GM21367 (cell line): ENCODE results near the gene ICAM5.

Experiments used
- ATAC-seq: cut with Tn5 transposase; IDR thresholded peaks from one replicate; pipeline ENCODE4 v1.9.1; 2021; ENCODE audit not compliant: unreplicated experiment

Gene ICAM5

GRCh38 chr19:10291554-10292205 is 1.9 kb downstream of the ICAM5 start:
- ATAC-seq: no peak

GRCh38 chr19:10292206-10292788 is 2.5 kb downstream of the ICAM5 start:
- no peak for ATAC-seq

- ATAC-seq: no peak
Observed at GRCh38 chr19:10292789-10293636, 3.3 kb downstream of the ICAM5 start.

GRCh38 chr19:10293637-10294367 is 4.0 kb downstream of the ICAM5 start:
- no peak for ATAC-seq

GRCh38 chr19:10294368-10294697 is 4.6 kb downstream of the ICAM5 start:
- no peak for ATAC-seq

GRCh38 chr19:10295305-10295846 is 5.6 kb downstream of the ICAM5 start:
- no peak for ATAC-seq

GRCh38 chr19:10295847-10296591 is 6.3 kb downstream of the ICAM5 start:
- ATAC-seq: no peak

GRCh38 chr19:10299545-10300458 is 10.1 kb downstream of the ICAM5 start:
- no peak for ATAC-seq

GRCh38 chr19:10305139-10305806 is 15.5 kb downstream of the ICAM5 start:
- no peak for ATAC-seq

GRCh38 chr19:10306327-10306726 is 16.6 kb downstream of the ICAM5 start:
- no peak for ATAC-seq

- ATAC-seq: no peak
Observed at GRCh38 chr19:10309423-10309822, 19.7 kb downstream of the ICAM5 start, which contains the start of gene ZGLP1. Gene ZGLP1, minus strand, starts transcription at chr19:10309815.

GRCh38 chr19:10315335-10316214 is 25.8 kb downstream of the ICAM5 start, which contains the start of gene FDX2:
Gene FDX2, minus strand, starts transcription at chr19:10316015. Its CDS starts 19 bp downstream, at chr19:10315996.
- no peak for ATAC-seq

- ATAC-seq: no peak
Observed at GRCh38 chr19:10316229-10317044, 26.7 kb downstream of the ICAM5 start.

GRCh38 chr19:10317045-10317856 is 27.5 kb downstream of the ICAM5 start:
- ATAC-seq: no peak

- no peak for ATAC-seq
Observed at GRCh38 chr19:10317857-10318462, 28.2 kb downstream of the ICAM5 start.
